NCI-H1436 treated with DMSO at 0.1 percent for 48 hours (cell line): Measurements from ENCODE around the gene CDH12.
"Not testable (repeated sequence)": the region's sequence is repeated elsewhere in the genome, so short reads cannot be mapped to it uniquely, and the experiment has no call there.

Experiments
- DNase-seq: peaks from one replicate; lab custom pipeline; 2025; lab: John Stamatoyannopoulos, UW

Gene CDH12

GRCh38 chr5:22277006-22277405, 576.1 kb downstream of the CDH12 start:
- DNase-seq, result no peak

- not testable (repeated sequence) for DNase-seq
Observed at GRCh38 chr5:22265855-22266254, 587.3 kb downstream of the CDH12 start.

GRCh38 chr5:22258139-22258538, 595.0 kb downstream of the CDH12 start:
- no peak for DNase-seq

GRCh38 chr5:22250528-22250927, 602.6 kb downstream of the CDH12 start:
- no peak for DNase-seq

GRCh38 chr5:22249209-22249729, 603.9 kb downstream of the CDH12 start:
- no peak for DNase-seq

GRCh38 chr5:22245770-22246169, 607.4 kb downstream of the CDH12 start:
- no peak for DNase-seq

GRCh38 chr5:22242532-22242931, 610.6 kb downstream of the CDH12 start:
- DNase-seq, result no peak

GRCh38 chr5:22238047-22238446, 615.1 kb downstream of the CDH12 start:
- no peak for DNase-seq

- DNase-seq, result no peak
Observed at GRCh38 chr5:22226423-22226822, 626.7 kb downstream of the CDH12 start.

GRCh38 chr5:22223079-22223478, 630.1 kb downstream of the CDH12 start:
- DNase-seq, result no peak

- DNase-seq, result not testable (repeated sequence)
Observed at GRCh38 chr5:22213703-22214495, 639.2 kb downstream of the CDH12 start.

- not testable (repeated sequence) for DNase-seq
Observed at GRCh38 chr5:22212254-22212991, 640.7 kb downstream of the CDH12 start.

- DNase-seq, result not testable (repeated sequence)
Observed at GRCh38 chr5:22208463-22208862, 644.7 kb downstream of the CDH12 start.

- DNase-seq, result not testable (repeated sequence)
Observed at GRCh38 chr5:22188651-22189050, 664.5 kb downstream of the CDH12 start.

GRCh38 chr5:22187632-22188228, 665.4 kb downstream of the CDH12 start:
- not testable (repeated sequence) for DNase-seq

GRCh38 chr5:22169226-22169625, 683.9 kb downstream of the CDH12 start:
- not testable (repeated sequence) for DNase-seq

- DNase-seq, result not testable (repeated sequence)
Observed at GRCh38 chr5:22168704-22169103, 684.4 kb downstream of the CDH12 start.

- not testable (repeated sequence) for DNase-seq
Observed at GRCh38 chr5:22165931-22166330, 687.2 kb downstream of the CDH12 start.

- not testable (repeated sequence) for DNase-seq
Observed at GRCh38 chr5:22164910-22165748, 688.0 kb downstream of the CDH12 start.

GRCh38 chr5:22156953-22157352, 696.2 kb downstream of the CDH12 start:
- DNase-seq, result not testable (repeated sequence)

GRCh38 chr5:22154779-22155178, 698.4 kb downstream of the CDH12 start:
- DNase-seq, result not testable (repeated sequence)

- DNase-seq, result not testable (repeated sequence)
Observed at GRCh38 chr5:22151801-22152200, 701.3 kb downstream of the CDH12 start.
